T follicular helper cell (primary cell): ENCODE results near the gene PEF1.

Source experiments
- DNase-seq: peaks from one replicate; pipeline ENCODE4 v3.0.0-alpha.2; 2020; ENCODE audit warnings: low read depth

PEF1 gene

GRCh38 chr1:31671147-31671546 is 26.5 kb upstream of the PEF1 start:
- no peak for DNase-seq

GRCh38 chr1:31670593-31670964 is 25.9 kb upstream of the PEF1 start:
- no peak for DNase-seq

- DNase-seq, result no peak
Measured at GRCh38 chr1:31669786-31670592, 25.3 kb upstream of the PEF1 start.

GRCh38 chr1:31669433-31669785 is 24.7 kb upstream of the PEF1 start:
- no peak for DNase-seq

- DNase-seq, result no peak
Measured at GRCh38 chr1:31668303-31668883, 23.7 kb upstream of the PEF1 start.

- DNase-seq, result no peak
Measured at GRCh38 chr1:31667065-31667785, 22.5 kb upstream of the PEF1 start.

- DNase-seq, result no peak
Measured at GRCh38 chr1:31666263-31666963, 21.7 kb upstream of the PEF1 start.

- DNase-seq, result no peak
Measured at GRCh38 chr1:31665234-31665878, 20.7 kb upstream of the PEF1 start.

GRCh38 chr1:31664528-31664927 is 19.9 kb upstream of the PEF1 start:
- DNase-seq, result no peak

- peak; percentile 33 for DNase-seq
Measured at GRCh38 chr1:31663622-31664452, 19.2 kb upstream of the PEF1 start.

GRCh38 chr1:31662463-31662862 is 17.8 kb upstream of the PEF1 start:
- DNase-seq, result no peak

GRCh38 chr1:31661856-31662255 is 17.2 kb upstream of the PEF1 start:
- no peak for DNase-seq

GRCh38 chr1:31660871-31661455 is 16.3 kb upstream of the PEF1 start:
- DNase-seq, result no peak

- DNase-seq, result no peak
Measured at GRCh38 chr1:31659889-31660288, 15.2 kb upstream of the PEF1 start.

GRCh38 chr1:31658721-31659120 is 14.0 kb upstream of the PEF1 start:
- DNase-seq, result no peak

- no peak for DNase-seq
Measured at GRCh38 chr1:31657972-31658510, 13.4 kb upstream of the PEF1 start.

GRCh38 chr1:31657020-31657804 is 12.5 kb upstream of the PEF1 start:
- DNase-seq, result no peak

GRCh38 chr1:31655756-31656155 is 11.1 kb upstream of the PEF1 start:
- no peak for DNase-seq

GRCh38 chr1:31655104-31655503 is 10.4 kb upstream of the PEF1 start:
- no peak for DNase-seq

- no peak for DNase-seq
Measured at GRCh38 chr1:31654474-31654776, 9.7 kb upstream of the PEF1 start.
